ENCODE measurements around the gene BTF3. TPM values are rescaled to one million over a fixed set of nuclear protein-coding genes. Genes with fewer than 3 reads are reported as not detected.

Gene BTF3
- total and polyA plus RNA-seq, 5 donors from 2014 or later = 585 to 852 (median 786) TPM

DNA sequence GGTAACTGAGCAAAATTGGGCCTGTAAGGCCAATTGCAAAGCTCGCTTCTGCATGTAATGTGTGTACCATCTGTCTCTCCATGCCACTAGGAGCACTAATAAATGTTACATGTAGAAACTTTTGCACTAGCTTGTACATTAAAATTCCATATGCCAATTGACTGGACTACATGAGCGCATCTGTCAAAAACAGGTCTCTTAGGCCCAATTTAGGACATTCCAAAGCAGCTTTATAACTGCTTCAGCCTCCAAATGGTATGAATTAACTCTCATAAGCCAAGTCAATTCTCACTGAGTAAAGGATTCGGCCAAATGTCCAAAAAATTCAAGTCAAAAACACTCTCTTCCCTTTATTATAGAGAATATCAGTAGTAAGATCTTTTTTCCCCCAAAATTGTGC lies 26.1 kb upstream of the BTF3 start:
- peaks cover 12% of the 10 kb centered on the region for H3K27me3 ChIP-seq (ENCODE audit: control insufficient read depth, insufficient read depth, low read length)
- Mint-ChIP-seq H3K4me3 (no peak overlapping the region), H3K4me1 (no peaks in the 10 kb centered on the region), H3K9me3 (peaks cover 0 to 2% (median 0%) of the 10 kb centered on the region in 7 donors), H3K36me3 (no peaks in the 10 kb centered on the region), H3K27me3 (peaks cover 33% of the 10 kb centered on the region), H3K27ac (no peak overlapping the region)
- H3K9me3 ChIP-seq (ENCODE audit: control insufficient read depth in 2 of 2, low read length in 2 of 2) = no peaks in the 10 kb centered on the region
- H3K4me1 ChIP-seq (ENCODE audit: control insufficient read depth, insufficient read depth, low read length, poor library complexity, severe bottlenecking) = no peaks in the 10 kb centered on the region
- DNase-seq = no peak
- no peak overlapping the region for H3K4me3 ChIP-seq (ENCODE audit: low read depth, low read length)
- H3K36me3 ChIP-seq (ENCODE audit: control insufficient read depth, insufficient read depth, low read length) = no peaks in the 10 kb centered on the region
- ATAC-seq (ENCODE audit: low read depth in 2 of 2) = no peak
- no peak overlapping the region for H3K27ac ChIP-seq (ENCODE audit: insufficient read depth, low read length, poor library complexity, severe bottlenecking)

DNA sequence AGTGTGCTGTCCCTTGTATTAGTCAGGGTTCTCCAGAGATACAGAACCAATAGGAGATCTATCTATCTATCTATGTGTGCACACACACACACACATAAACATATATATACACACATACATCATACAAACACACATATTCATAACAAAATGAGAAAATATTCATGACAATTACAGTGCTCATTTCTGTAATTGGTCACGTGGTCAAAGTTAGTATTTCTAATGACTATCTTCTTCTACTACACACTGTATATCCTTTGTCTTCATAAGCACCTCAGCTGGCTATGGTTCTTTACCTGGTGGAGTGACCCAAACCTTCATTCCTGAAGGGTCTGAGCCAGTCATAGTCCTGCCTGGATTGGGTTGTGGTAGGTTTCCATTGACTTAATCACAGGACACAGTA lies 17.7 kb upstream of the BTF3 start:
- Histone ChIP-seq H3K4me1 (ENCODE audit: control insufficient read depth, insufficient read depth, low read length, poor library complexity, severe bottlenecking) (no peaks in the 10 kb centered on the region), H3K36me3 (ENCODE audit: control insufficient read depth, insufficient read depth, low read length) (no peaks in the 10 kb centered on the region), H3K27ac (ENCODE audit: insufficient read depth, low read length, poor library complexity, severe bottlenecking) (no peak overlapping the region), H3K4me3 (ENCODE audit: low read depth, low read length) (no peak overlapping the region), H3K27me3 (ENCODE audit: control insufficient read depth, insufficient read depth, low read length) (peaks cover 7% of the 10 kb centered on the region), H3K9me3 (ENCODE audit: control insufficient read depth in 2 of 2, low read length in 2 of 2) (no peaks in the 10 kb centered on the region)
- no peak for DNase-seq
- Mint-ChIP-seq H3K36me3 (no peaks in the 10 kb centered on the region), H3K4me1 (no peaks in the 10 kb centered on the region), H3K9me3 (no peaks in the 10 kb centered on the region), H3K27ac (no peak overlapping the region), H3K27me3 (peaks cover 28% of the 10 kb centered on the region), H3K4me3 (no peak overlapping the region)
- no peak for ATAC-seq (ENCODE audit: low read depth in 2 of 2)

DNA sequence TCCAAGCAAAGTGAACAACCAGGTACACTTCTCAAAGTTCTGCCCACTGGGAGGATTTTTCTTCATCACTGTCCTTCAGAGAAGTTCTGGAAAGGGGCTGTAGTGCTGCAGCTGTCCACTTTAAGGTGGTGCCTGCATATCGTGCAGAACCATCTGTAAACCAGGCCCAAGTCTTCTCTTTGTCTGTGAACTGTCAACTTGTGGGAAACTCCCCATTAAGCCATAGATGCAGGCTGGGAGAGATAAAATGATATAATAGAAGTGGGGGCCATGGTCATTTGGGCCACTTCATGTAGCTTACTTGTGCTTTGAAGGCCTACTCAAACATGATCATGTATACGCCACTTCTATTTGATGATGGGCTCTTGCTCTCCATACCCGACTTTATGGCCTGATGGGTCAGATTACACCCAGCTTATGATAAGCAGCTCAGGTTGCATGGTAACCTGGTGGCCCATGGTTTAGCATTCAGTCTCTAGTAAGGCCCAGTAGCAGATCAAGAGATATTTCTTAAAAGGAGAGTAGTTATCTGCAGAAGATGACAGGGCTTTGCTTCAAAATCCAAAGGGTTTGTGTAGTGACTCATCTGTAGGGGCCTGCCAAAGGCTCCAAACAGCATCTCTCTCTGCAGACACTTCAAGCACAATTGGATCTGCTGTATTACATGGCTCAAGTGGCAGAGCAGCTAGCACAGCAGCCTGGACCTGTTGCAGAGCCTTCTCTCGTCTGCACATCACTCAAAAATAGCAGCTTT lies 15.7 kb upstream of the BTF3 start:
- H3K27ac ChIP-seq (ENCODE audit: insufficient read depth, low read length, poor library complexity, severe bottlenecking) = no peak overlapping the region
- H3K4me3 Mint-ChIP-seq = no peak overlapping the region
- DNase-seq = no peak
- no peaks in the 10 kb centered on the region for H3K9me3 ChIP-seq (ENCODE audit: control insufficient read depth in 2 of 2, low read length in 2 of 2)
- H3K27me3 Mint-ChIP-seq = peaks cover 28% of the 10 kb centered on the region
- no peaks in the 10 kb centered on the region for H3K36me3 ChIP-seq (ENCODE audit: control insufficient read depth, insufficient read depth, low read length)
- no peaks in the 10 kb centered on the region for H3K4me1 ChIP-seq (ENCODE audit: control insufficient read depth, insufficient read depth, low read length, poor library complexity, severe bottlenecking)
- ATAC-seq (ENCODE audit: low read depth in 2 of 2) = no peak
- H3K9me3 Mint-ChIP-seq = peaks cover 0 to 3% (median 0%) of the 10 kb centered on the region in 7 donors
- no peaks in the 10 kb centered on the region for H3K4me1 Mint-ChIP-seq
- H3K4me3 ChIP-seq (ENCODE audit: low read depth, low read length) = no peak overlapping the region
- no peaks in the 10 kb centered on the region for H3K36me3 Mint-ChIP-seq
- H3K27me3 ChIP-seq (ENCODE audit: control insufficient read depth, insufficient read depth, low read length) = peaks cover 11% of the 10 kb centered on the region
- H3K27ac Mint-ChIP-seq = no peak overlapping the region

DNA sequence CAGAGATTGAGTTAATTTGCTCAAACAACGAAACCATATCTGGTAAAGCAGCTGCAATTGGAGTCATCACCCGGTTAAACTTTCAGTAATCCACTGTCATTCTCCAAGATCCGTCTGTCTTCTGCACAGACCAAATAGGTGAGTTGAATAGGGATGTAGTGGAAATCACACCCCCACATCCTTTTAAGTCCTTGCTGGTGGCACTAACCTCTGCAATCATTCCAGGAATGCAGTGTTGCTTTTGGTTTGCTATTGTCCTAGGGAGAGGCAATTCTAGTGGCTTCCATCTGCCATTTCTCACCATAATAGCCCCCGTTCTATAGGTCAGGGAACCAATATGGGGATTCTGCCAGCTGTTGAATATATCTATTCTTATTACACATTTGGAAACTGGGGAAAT lies 14.6 kb upstream of the BTF3 start:
- peaks cover 38% of the 10 kb centered on the region for H3K27me3 Mint-ChIP-seq
- H3K27me3 ChIP-seq (ENCODE audit: control insufficient read depth, insufficient read depth, low read length) = peaks cover 12% of the 10 kb centered on the region
- ATAC-seq (ENCODE audit: low read depth in 2 of 2) = no peak
- no peaks in the 10 kb centered on the region for H3K4me1 ChIP-seq (ENCODE audit: control insufficient read depth, insufficient read depth, low read length, poor library complexity, severe bottlenecking)
- no peak overlapping the region for H3K27ac Mint-ChIP-seq
- H3K9me3 Mint-ChIP-seq = peaks cover 0 to 3% (median 0%) of the 10 kb centered on the region in 7 donors
- no peak overlapping the region for H3K27ac ChIP-seq (ENCODE audit: insufficient read depth, low read length, poor library complexity, severe bottlenecking)
- no peaks in the 10 kb centered on the region for H3K36me3 Mint-ChIP-seq
- H3K4me1 Mint-ChIP-seq = no peaks in the 10 kb centered on the region
- H3K9me3 ChIP-seq (ENCODE audit: control insufficient read depth in 2 of 2, low read length in 2 of 2) = no peaks in the 10 kb centered on the region
- DNase-seq = no peak
- no peak overlapping the region for H3K4me3 ChIP-seq (ENCODE audit: low read depth, low read length)
- H3K36me3 ChIP-seq (ENCODE audit: control insufficient read depth, insufficient read depth, low read length) = no peaks in the 10 kb centered on the region
- no peak overlapping the region for H3K4me3 Mint-ChIP-seq

DNA sequence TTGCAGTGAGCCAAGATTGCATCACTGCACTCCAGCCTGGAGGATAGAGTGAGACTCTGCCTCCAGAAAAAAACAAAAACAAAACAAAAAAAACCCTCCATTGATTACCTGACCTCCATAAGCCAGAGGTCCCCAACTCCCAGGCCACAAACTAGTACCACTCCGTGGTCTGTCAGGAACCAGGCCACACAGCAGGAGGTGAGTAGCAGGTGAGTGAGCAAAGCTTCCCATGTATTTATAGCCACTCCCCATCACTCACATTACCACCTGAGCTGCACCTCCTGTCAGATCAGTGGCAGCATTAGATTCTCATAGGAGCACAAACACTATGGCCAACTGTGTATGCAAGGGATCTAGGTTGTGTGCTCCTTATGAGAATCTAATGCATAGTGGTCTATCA lies 13.7 kb upstream of the BTF3 start:
- Histone ChIP-seq H3K36me3 (ENCODE audit: control insufficient read depth, insufficient read depth, low read length) (no peaks in the 10 kb centered on the region), H3K27ac (ENCODE audit: insufficient read depth, low read length, poor library complexity, severe bottlenecking) (no peak overlapping the region), H3K27me3 (ENCODE audit: control insufficient read depth, insufficient read depth, low read length) (peaks cover 15% of the 10 kb centered on the region), H3K4me1 (ENCODE audit: control insufficient read depth, insufficient read depth, low read length, poor library complexity, severe bottlenecking) (no peaks in the 10 kb centered on the region), H3K4me3 (ENCODE audit: low read depth, low read length) (no peak overlapping the region), H3K9me3 (ENCODE audit: control insufficient read depth in 2 of 2, low read length in 2 of 2) (no peaks in the 10 kb centered on the region)
- Mint-ChIP-seq H3K4me3 (no peak overlapping the region), H3K4me1 (no peaks in the 10 kb centered on the region), H3K9me3 (peaks cover 0 to 3% (median 0%) of the 10 kb centered on the region in 7 donors), H3K27ac (no peak overlapping the region), H3K27me3 (peaks cover 42% of the 10 kb centered on the region), H3K36me3 (no peaks in the 10 kb centered on the region)
- ATAC-seq (ENCODE audit: low read depth in 2 of 2) (no peak), DNase-seq (no peak)

DNA sequence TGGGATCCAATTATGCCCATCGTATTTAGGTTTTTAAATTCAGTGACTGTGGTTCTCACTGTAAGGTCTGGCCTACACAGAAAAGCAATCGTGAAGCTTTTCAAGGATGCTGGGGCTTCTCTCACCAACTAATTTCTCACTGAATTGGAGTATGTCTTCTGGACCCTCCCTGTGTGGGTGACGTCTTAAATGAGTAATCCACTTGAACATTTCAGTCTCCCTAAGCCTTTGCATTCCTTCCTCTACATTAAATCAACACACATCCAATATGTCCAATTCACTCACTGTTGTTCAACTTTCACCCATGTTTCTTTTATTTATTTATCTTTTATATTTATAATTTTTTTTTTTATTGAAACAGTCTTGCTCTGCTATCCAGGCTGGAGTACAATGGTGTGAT lies 12.5 kb upstream of the BTF3 start:
- Histone ChIP-seq H3K36me3 (ENCODE audit: control insufficient read depth, insufficient read depth, low read length) (no peaks in the 10 kb centered on the region), H3K4me1 (ENCODE audit: control insufficient read depth, insufficient read depth, low read length, poor library complexity, severe bottlenecking) (no peaks in the 10 kb centered on the region), H3K27me3 (ENCODE audit: control insufficient read depth, insufficient read depth, low read length) (peaks cover 17% of the 10 kb centered on the region), H3K9me3 (ENCODE audit: control insufficient read depth in 2 of 2, low read length in 2 of 2) (no peaks in the 10 kb centered on the region), H3K4me3 (ENCODE audit: low read depth, low read length) (no peak overlapping the region), H3K27ac (ENCODE audit: insufficient read depth, low read length, poor library complexity, severe bottlenecking) (no peak overlapping the region)
- Mint-ChIP-seq H3K27ac (no peak overlapping the region), H3K4me1 (no peaks in the 10 kb centered on the region), H3K4me3 (no peak overlapping the region), H3K9me3 (peaks cover 0 to 3% (median 0%) of the 10 kb centered on the region in 7 donors), H3K27me3 (peaks cover 39% of the 10 kb centered on the region), H3K36me3 (no peaks in the 10 kb centered on the region)
- no peak for DNase-seq
- ATAC-seq (ENCODE audit: low read depth in 2 of 2) = no peak

DNA sequence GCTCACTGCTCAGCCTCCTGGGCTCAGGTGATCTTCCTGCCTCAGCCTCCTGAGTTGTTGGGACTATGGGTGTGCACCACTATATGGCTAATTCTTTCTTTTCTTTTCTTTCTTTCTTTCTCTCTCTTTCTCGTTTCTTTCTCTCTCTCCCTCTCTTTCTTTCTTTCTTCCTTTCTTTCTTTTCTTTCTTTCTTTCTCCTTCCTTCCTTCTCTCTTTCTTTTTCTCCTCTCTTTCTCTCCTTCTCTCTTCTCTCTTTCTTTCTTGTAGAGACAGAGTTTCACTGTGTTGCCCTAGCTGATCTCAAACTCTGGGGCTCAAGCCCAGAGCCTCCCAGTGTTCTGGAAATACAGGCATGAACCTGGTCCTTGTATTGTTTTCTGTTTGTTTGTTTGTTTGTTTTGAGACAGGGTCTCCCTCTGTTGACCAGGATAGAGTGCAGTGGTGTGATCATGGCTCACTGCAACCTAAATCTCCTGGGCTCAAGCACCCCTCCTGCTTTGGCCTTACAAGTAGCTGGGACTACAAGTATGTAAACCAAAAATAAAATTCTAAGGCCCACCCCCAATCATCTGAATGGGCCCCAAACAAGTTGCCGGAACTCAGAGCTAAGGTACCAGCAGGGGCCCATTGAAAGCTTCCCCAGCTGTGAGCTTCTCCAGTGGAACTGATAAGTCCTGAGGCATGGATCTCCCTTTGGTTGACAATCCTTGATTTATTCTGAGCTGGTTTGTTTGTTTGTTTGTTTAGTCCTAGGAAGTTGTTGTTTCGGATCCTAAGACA lies 11.9 kb upstream of the BTF3 start:
- no peak for ATAC-seq (ENCODE audit: low read depth in 2 of 2)
- Histone ChIP-seq H3K4me1 (ENCODE audit: control insufficient read depth, insufficient read depth, low read length, poor library complexity, severe bottlenecking) (no peaks in the 10 kb centered on the region), H3K9me3 (ENCODE audit: control insufficient read depth in 2 of 2, low read length in 2 of 2) (no peaks in the 10 kb centered on the region), H3K27me3 (ENCODE audit: control insufficient read depth, insufficient read depth, low read length) (peaks cover 17% of the 10 kb centered on the region), H3K4me3 (ENCODE audit: low read depth, low read length) (no peak overlapping the region), H3K36me3 (ENCODE audit: control insufficient read depth, insufficient read depth, low read length) (no peaks in the 10 kb centered on the region), H3K27ac (ENCODE audit: insufficient read depth, low read length, poor library complexity, severe bottlenecking) (no peak overlapping the region)
- Mint-ChIP-seq H3K27me3 (peaks cover 35% of the 10 kb centered on the region), H3K27ac (no peak overlapping the region), H3K4me3 (no peak overlapping the region), H3K36me3 (no peaks in the 10 kb centered on the region), H3K4me1 (no peaks in the 10 kb centered on the region), H3K9me3 (peaks cover 0 to 3% (median 0%) of the 10 kb centered on the region in 7 donors)
- no peak for DNase-seq

Data from CD4-positive, CD25-positive, alpha-beta regulatory T cell (primary cell).